LNCAP (cell line): ENCODE results near the gene TMEM259.

Experiments used
- TF ChIP-seq, protein P1 (sequence below): fragments of 450-650 bp; IDR thresholded peaks from 2 replicates; pipeline ENCODE4 v1.5.1; 2017; ENCODE audit warnings: mild to moderate bottlenecking

TMEM259 gene

GRCh38 chr19:1028062-1028926 is 7.4 kb upstream of the TMEM259 start:
- TF ChIP-seq, protein P1, sequence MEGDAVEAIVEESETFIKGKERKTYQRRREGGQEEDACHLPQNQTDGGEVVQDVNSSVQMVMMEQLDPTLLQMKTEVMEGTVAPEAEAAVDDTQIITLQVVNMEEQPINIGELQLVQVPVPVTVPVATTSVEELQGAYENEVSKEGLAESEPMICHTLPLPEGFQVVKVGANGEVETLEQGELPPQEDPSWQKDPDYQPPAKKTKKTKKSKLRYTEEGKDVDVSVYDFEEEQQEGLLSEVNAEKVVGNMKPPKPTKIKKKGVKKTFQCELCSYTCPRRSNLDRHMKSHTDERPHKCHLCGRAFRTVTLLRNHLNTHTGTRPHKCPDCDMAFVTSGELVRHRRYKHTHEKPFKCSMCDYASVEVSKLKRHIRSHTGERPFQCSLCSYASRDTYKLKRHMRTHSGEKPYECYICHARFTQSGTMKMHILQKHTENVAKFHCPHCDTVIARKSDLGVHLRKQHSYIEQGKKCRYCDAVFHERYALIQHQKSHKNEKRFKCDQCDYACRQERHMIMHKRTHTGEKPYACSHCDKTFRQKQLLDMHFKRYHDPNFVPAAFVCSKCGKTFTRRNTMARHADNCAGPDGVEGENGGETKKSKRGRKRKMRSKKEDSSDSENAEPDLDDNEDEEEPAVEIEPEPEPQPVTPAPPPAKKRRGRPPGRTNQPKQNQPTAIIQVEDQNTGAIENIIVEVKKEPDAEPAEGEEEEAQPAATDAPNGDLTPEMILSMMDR, result no peak

DNA sequence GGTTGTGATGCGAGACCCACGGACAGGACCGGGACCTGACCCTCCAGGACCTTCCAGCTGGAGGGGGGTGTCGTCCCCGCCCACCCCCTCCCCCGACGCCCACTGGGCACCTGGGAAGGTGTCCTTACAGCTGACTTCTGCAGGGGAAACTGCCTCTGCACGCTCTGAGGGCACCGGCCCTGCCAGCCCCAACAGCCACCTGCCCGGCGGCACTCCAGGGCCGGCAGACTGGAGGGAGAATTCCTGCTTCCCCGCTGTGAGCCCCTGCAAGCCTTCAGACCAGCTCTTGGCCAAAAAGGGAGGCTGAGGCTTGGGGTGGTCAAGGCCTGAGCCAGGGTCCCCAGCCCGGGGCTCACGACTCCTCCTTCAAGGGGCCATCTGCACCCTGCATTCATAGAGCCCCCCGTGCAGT is 6.7 kb upstream of the TMEM259 start:
- TF ChIP-seq, protein P1, result no peak

DNA sequence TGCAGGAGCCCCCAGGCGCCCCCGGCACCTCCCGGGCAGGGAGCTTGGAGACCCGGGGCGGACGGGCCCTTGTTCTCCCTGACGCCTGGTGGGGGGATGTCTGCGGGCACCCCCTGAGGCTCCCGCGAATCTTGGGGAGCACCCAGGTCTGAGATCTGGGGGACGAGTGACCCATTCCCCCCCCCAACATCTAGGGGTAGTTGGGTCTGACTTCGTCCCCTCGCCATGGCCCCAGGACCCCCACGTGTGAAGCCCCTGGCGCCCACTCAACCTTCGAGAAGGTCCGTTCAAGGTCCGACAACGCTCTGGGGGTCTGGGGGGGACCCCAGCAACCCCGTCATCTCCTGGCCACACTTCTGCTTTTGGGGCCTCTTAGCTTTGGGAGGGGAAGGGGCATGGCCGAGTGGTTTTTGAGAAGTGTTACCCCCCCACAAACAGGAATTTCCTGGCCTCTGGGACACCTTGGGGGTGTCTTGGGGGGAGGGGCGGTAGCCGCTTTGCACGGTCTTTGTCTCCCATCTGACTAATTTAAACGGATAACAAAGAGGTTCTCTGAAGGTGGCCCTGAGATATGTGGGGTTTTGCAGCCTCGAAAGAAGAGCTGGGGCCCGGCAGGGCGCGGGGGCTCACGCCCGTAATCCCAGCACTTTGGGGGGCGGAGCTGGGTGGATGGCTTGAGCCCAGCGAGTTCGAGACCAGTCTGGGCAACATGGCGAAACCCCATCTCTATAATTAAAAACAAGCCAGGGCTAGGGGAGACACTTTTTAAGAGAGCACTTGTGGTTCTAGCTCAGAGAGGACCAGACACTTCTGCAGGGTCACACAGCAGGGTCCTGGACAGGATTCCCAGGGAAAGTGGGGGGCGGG is 6.1 kb upstream of the TMEM259 start:
- TF ChIP-seq, protein P1, result no peak

DNA sequence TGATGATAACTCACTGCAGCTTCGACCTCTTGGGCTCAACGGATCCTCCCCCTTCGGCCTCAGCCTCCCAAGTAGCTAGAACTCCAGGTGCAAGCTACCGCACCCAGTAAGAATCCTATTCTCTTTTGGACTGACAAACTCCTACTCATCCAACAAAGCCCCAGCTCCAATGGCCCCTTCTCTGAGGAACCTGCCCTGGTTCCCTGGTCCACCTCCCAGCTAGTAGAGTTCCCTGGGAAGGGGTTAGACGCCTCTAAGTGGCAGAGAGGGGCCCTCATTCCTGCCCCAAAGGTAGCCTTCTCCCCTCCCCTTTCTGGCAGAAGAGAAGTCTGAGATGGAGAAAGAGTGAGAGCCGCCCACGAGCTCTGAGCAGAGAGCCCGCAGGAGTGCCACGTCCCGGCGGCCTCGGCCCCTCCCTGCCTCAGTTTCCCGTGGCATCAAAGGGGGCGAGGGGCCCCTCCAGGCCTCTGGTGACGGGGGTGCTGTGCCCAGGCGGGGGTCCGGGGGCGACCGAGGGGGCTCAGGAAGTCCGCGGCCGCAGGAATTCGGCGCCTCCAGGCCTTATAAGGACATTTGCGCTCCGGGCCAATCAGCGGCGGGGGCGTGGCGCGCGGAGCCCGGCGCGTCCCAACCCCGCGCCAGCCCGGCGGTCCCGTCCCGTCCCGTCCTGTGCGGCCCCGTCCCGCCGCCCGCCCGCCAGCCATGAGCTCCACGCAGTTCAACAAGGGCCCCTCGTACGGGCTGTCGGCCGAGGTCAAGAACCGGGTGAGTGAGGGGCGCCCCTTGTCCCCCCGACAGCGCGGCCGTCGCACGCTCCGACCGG is 5.2 kb upstream of the TMEM259 start, which contains the start of gene CNN2:
TSS of gene CNN2 (plus strand) at position 649 of the 823 bp plus-strand sequence. CDS start at position 703, 54 bp downstream.
- TF ChIP-seq, protein P1, result no peak

- TF ChIP-seq, protein P1, result no peak
These were observed 699 bp downstream of the TMEM259 start for GRCh38 chr19:1019980-1020867.

DNA sequence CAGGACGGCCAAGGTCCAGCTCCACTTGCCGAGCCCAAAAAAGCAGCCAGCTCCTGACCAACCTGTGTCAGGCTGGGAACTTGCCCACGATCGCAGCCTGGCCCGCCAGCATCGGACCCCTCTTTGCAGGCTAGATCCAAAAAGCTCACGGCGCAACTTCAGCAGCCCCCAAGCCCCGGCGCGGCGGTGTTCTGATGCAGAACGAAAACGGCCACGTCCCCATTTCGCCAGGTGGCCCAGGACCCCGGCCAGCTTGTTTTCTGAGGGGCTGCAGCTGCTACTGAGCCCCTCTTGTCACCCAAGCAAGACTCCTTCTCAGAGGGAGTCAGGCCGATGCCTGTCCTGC is 1.3 kb downstream of the TMEM259 start:
- TF ChIP-seq, protein P1, result no peak
